HFFc6 (cell line): ENCODE measurements around the gene FSHB. TPM values are rescaled to one million over a fixed set of nuclear protein-coding genes. Genes with fewer than 3 reads are reported as not detected.

Experiments
- DNase-seq: peaks from one replicate; pipeline ENCODE4 v3.0.0-alpha.2; 2018
- H3K27ac Mint-ChIP-seq: 2 replicates; pipeline ENCODE4 v1.8.0; 2020; ENCODE audit warnings: mild to moderate bottlenecking, mixed read lengths
- H3K27me3 Mint-ChIP-seq: 2 replicates; pipeline ENCODE4 v1.8.0; 2021; ENCODE audit warnings: mild to moderate bottlenecking, moderate library complexity, mixed read lengths; ENCODE audit not compliant: insufficient read depth
- H3K36me3 Mint-ChIP-seq: 2 replicates; pipeline ENCODE4 v1.8.0; 2021; ENCODE audit warnings: low read depth, mixed read lengths
- H3K4me1 Mint-ChIP-seq: 2 replicates; pipeline ENCODE4 v1.8.0; 2020; ENCODE audit warnings: low read depth, mixed read lengths
- H3K4me3 Mint-ChIP-seq: 2 replicates; pipeline ENCODE4 v1.8.0; 2020; ENCODE audit warnings: mild to moderate bottlenecking, moderate library complexity, mixed read lengths
- H3K9me3 Mint-ChIP-seq: 2 replicates; pipeline ENCODE4 v1.8.0; 2020; ENCODE audit warnings: mild to moderate bottlenecking, mixed read lengths
- total RNA-seq, 6 experiments: library from RNA; stranded (reverse); fragmentation: NEBNext Ultra II Directional; extraction: Animal tissue kit (Norgen Biotek cat#: 25700); gene quantifications; 2 replicates in 1 of 6; 3 replicates in 5 of 6; pipeline ENCODE4 v1.2.3, GENCODE V29; 2021
- TF ChIP-seq, protein P1 (sequence below): fragments of 200-600 bp; sonication (generic); IDR thresholded peaks from 2 replicates; pipeline ENCODE4 v1.5.0; 2021; ENCODE audit warnings: antibody characterized with exemption, mild to moderate bottlenecking

FSHB gene
- total RNA-seq, 6 experiments from 2014 or later: not detected

DNA sequence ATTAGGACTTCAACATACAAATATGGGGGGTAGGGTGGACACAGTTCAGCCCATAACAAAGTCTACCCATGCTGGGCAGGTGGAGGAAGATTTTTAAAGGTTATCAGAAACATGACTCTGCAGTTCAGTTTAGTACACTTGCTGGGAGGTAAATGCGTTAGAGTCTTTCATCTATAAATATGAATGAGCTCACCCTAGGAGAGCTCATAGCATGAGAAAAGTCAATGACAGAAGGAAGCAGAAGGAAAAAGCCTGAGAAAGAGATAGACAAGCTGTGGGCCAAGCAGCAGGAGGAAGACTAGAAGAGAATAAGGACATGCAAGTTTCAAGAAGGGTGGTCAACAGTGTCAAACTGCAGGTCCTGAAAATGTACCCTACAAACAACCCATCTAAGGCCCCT is 27.0 kb upstream of the FSHB start:
- Mint-ChIP-seq H3K36me3 (no peaks in the 10 kb centered on the region), H3K4me3 (no peak overlapping the region), H3K27ac (no peak overlapping the region), H3K4me1 (no peaks in the 10 kb centered on the region), H3K27me3 (no peaks in the 10 kb centered on the region), H3K9me3 (peaks cover 26% of the 10 kb centered on the region)
- no peak for DNase-seq
- TF ChIP-seq, protein P1, sequence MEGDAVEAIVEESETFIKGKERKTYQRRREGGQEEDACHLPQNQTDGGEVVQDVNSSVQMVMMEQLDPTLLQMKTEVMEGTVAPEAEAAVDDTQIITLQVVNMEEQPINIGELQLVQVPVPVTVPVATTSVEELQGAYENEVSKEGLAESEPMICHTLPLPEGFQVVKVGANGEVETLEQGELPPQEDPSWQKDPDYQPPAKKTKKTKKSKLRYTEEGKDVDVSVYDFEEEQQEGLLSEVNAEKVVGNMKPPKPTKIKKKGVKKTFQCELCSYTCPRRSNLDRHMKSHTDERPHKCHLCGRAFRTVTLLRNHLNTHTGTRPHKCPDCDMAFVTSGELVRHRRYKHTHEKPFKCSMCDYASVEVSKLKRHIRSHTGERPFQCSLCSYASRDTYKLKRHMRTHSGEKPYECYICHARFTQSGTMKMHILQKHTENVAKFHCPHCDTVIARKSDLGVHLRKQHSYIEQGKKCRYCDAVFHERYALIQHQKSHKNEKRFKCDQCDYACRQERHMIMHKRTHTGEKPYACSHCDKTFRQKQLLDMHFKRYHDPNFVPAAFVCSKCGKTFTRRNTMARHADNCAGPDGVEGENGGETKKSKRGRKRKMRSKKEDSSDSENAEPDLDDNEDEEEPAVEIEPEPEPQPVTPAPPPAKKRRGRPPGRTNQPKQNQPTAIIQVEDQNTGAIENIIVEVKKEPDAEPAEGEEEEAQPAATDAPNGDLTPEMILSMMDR: no peak

DNA sequence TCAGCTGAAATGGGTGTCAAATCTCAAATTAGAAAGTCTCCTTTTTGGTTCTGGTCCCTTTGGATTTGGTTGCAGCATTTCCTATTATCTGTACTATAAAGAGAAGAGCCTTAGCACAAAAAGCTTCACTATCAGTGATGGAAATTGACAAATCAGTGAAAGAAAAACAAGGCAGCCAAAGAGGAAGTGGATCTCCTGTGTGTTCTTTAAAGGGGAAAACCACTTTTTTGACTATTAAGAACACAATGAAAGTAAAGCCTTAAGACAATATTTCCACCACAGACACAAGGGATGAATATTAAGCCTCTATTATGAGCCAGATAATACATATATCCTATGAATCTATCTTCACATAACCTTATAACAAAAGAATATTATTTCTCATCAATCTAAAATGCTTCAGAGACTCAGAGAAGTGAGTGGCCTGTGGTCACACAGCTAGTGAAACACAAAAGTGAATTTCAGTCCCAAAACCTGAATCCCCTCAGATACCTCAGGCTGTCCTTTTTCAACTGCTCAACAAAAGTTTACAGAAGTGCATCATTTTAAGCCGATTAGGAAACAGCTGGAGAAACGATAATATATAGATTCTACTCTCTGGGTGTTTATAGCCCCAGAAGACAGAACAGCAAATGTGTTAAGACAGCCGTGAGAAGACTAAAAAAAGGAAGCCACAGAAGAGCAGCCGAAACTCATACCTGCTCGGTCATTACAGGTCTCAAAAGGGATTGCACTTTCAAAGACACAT is 24.4 kb upstream of the FSHB start:
- no peaks in the 10 kb centered on the region for H3K27me3 Mint-ChIP-seq
- no peaks in the 10 kb centered on the region for H3K36me3 Mint-ChIP-seq
- H3K27ac Mint-ChIP-seq: no peak overlapping the region
- no peak for DNase-seq
- no peaks in the 10 kb centered on the region for H3K4me1 Mint-ChIP-seq
- H3K4me3 Mint-ChIP-seq: no peak overlapping the region
- H3K9me3 Mint-ChIP-seq: peaks cover 32% of the 10 kb centered on the region
- TF ChIP-seq, protein P1: no peak

DNA sequence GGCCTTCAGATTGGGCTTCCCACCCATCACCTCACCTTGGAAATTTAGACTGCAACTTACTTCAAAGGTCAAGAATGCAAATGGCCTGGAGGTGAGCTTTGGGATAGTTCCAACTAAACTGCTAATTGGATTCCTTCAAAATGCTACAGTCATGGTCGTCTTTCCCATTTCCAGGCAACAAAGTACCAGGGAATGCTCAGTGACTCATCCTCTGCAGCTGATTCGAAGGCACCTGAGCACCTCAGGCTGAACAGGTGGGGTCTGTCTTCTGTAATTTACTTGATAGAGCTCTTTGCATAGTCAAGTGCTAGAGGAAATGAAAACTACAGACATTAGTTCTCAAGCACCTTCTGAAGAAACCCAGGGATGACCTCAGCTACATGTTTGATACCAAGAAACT is 20.5 kb upstream of the FSHB start:
- H3K9me3 Mint-ChIP-seq: peaks cover 15% of the 10 kb centered on the region
- no peak for DNase-seq
- TF ChIP-seq, protein P1: no peak

DNA sequence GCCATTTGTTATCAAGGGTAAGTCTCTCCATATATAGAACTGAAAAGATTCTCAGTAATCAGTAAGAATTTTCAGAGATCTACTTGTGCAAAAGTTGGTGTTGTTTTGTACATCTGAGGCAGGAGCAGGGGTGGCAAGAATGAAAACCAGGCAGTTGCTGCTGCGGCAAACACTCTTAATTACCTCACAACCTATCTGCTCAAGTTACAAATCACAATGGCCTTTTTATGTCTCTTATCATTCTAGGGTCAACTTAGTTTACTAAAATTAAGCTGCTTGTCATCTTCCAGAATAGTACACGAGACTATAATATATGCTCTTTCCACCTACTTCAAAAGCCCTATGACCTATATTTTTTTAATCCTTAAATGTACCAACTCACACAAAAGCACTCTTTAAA is 14.3 kb upstream of the FSHB start:
- H3K27ac Mint-ChIP-seq: no peak overlapping the region
- TF ChIP-seq, protein P1: no peak
- H3K9me3 Mint-ChIP-seq: peaks cover 5% of the 10 kb centered on the region; the same call in 1 of the 2 replicates
- no peak for DNase-seq
- H3K27me3 Mint-ChIP-seq: no peaks in the 10 kb centered on the region
- no peaks in the 10 kb centered on the region for H3K36me3 Mint-ChIP-seq
- no peaks in the 10 kb centered on the region for H3K4me1 Mint-ChIP-seq
- H3K4me3 Mint-ChIP-seq: no peak overlapping the region

More for the DNA sequence above, 20.5 kb upstream of the FSHB start:
- no peak overlapping the region for H3K27ac Mint-ChIP-seq
- H3K4me3 Mint-ChIP-seq: no peak overlapping the region
- no peaks in the 10 kb centered on the region for H3K27me3 Mint-ChIP-seq
- H3K4me1 Mint-ChIP-seq: no peaks in the 10 kb centered on the region
- no peaks in the 10 kb centered on the region for H3K36me3 Mint-ChIP-seq

DNA sequence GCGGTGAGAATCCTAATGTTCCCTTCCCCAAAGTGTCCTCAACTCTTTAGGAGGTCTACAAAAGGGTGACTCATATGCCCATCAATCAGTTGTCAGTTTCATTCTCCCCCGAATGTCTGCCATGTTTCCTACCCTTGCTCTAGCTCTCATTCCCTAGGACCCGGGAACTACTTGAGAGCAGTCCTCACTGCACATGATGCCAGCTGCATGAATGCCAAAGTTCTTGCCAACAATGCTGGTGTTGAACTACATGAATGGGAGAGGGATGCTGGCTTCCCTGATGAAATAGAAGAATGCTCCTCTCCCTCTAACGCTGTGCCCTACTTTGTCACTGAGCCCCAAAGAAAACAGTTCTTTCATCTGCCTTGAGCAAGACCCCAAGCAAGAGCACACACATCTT is 12.5 kb upstream of the FSHB start:
- Mint-ChIP-seq H3K27ac (no peak overlapping the region), H3K27me3 (no peaks in the 10 kb centered on the region), H3K4me3 (no peak overlapping the region), H3K9me3 (peaks cover 5% of the 10 kb centered on the region; the same call in 1 of the 2 replicates), H3K36me3 (no peaks in the 10 kb centered on the region), H3K4me1 (no peaks in the 10 kb centered on the region)
- TF ChIP-seq, protein P1: no peak
- DNase-seq: no peak
